HG03139 (cell line): ENCODE data around the gene PITPNC1.

ENCODE experiments used
- ATAC-seq: cut with Tn5 transposase; IDR thresholded peaks from one replicate; pipeline ENCODE4 v1.9.1; 2021; ENCODE audit not compliant: unreplicated experiment

Gene PITPNC1

DNA sequence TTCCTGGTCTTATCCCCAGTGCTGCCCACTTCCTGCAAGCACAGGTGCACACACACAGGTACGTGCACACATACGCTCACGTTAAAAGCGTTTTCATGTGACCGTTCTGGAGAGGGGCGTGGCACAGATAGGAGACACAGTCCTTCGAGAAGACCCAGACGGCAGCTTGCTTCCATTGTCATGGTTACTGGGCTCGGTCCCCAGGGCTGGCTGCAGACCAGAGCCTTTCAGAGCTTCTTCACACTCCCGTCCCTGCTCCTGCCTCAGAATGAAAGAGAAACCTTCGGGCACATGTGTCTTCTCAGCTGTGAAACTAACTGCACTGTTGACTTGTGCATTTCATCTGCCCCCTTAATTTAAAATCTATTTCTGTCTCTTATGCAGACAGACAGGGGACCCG, 154.2 kb downstream of the PITPNC1 start:
- ATAC-seq: peak; percentile 80

DNA sequence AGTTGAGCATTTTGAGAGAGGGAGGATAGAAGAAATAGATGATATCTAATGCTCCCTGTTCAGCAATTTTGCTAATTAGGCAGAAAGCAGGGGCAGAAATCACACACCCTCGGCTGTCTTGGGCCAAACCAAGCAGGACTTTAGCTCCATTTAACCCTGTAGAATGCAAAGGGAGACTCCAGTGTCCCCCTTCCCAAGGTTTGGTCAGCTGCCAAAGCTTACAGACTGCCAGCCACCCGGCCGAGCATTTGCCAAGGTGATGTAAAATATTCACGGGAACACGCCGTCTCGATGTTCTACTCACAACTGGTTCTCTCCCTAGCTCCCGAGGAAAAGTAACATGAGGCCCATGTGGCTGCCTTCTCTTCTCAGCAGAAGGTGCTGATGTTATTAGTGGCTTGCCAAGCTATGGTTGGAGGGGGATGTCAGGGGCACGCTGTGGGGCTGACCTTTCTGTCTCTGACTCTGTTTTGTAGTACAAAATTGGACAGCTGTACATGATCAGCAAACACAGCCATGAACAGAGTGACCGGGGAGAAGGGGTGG, 155.3 kb downstream of the PITPNC1 start:
- ATAC-seq: no peak

DNA sequence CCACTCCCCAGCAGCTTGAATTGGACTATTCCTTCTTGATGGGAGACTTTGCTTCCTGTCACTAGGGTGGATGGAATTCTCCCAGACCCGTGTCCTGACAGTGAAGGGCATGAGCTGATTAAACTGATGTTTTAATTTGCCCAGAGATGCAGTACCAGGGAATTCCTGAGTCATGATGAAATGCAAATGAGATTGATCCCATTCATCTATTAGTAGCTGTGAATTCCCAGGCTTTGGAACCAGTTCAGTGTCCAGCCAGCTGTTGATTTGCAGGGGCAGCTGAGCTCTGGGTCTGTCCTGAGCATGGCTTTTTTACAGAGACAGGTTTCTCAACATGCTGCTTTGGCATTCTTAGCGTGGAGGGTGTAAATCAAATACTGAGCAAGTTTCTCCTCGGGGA, 157.9 kb downstream of the PITPNC1 start:
- ATAC-seq: no peak

DNA sequence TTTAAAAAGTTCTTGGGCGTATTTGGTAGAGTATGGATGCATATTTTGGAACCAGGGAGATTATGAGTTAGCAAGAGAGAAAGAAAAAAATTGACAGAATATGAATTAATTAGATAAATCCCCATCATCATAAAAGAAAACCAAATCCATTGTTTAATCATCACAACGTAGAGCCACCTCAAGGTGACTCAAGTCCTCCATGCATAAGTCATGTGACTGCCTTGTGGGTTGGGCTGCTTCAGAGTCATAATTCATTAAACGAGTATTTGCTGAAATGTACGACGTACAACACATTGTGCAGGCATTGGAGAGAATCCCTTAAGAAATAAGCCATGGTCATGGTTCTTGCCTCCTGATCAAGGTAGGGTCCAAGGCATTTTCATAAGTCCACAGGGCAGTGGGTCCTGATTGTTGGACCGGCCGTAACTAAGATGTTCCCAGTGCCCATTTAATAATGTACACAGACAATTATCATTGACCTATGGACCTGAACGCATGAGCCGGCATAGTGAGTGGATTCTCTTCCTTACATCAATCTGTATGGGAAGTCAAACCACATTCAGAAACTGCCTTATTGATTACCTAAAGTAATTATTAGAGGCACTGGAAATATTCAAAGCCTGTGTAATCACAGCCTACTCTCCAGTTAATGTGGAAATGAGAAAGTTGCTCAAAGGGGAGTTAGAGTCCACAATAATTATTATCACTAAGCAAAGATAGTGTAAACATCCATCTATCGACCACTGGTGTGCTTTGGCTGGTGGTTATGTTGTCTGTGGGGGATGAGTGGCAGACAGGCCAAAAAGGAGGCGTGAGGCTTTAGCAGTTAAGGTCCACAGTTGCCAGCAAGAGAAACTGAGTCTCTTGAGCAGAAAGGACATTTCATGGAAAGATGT, 165.4 kb downstream of the PITPNC1 start:
- ATAC-seq: no peak

DNA sequence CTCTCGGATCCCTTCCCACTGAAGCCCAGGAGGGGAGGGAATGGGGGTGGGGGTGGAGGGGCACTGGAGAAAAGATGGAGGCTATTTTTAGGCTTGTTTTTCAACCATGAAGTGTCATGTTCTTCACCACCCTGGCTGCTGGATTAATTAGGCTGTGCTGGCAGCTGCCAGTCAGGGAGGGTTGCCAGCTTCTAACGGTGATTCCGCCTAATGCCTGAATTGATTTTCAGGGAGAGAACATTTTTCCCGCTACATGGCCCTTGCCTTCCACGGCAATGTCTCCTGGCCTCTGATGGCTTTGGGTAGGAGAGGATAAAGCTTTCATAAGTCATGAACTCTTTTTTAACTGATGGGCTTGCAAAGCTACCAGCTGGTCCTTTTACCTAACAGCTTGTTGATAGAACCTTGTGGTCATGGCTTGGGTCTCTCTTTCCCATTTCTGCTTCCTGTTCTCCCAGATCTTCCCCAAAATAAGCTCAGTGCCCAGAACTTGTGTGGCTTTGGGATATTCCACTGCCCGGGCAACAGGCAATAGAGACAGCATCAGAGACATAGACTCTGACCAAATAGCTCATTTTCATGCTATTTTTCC, 167.4 kb downstream of the PITPNC1 start:
- no peak for ATAC-seq

DNA sequence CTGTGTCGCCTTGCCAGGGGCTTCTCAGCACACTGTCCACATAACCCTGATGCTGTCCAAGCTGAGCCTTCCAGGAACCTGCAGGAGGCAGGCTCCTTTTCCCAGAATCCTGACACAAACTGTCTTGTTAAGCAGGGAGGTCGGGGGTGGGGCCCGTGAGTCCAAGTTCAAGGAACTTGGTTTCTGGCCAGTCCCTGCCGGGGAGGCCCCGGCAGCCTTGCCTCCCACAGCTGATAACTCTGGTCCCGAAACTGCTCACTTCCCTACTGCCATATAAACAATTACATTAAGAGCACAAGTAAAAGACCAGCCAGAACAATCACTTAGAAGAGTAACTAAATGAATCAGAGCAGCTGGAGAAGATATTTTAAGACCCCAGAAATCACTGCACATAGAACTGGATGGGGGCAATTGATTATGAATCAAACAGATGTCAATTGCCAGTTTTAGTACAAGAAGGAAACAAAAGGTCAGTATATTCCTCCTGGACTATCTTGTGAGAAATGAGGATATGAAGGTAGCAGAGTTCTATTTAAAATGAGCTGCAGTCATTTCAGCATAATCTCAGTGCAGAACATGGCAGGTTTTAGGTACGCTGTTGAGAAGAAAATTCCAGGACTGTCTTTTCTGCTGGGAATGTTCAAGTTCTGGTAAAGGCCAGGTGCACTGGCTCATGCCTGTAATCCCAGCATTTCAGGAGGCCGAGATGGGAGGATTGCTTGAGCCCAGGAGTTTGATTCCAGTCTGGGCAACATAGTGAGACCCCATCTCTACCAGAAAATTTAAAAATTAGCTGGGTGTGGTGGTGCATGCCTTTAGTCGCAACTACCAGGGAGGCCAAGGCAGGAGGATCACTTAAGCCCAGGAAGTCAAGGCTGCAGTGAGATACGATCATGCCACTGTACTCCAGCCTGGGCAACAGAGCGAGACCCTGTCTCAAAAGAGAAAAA, 169.8 kb downstream of the PITPNC1 start:
- peak; percentile 81 for ATAC-seq

DNA sequence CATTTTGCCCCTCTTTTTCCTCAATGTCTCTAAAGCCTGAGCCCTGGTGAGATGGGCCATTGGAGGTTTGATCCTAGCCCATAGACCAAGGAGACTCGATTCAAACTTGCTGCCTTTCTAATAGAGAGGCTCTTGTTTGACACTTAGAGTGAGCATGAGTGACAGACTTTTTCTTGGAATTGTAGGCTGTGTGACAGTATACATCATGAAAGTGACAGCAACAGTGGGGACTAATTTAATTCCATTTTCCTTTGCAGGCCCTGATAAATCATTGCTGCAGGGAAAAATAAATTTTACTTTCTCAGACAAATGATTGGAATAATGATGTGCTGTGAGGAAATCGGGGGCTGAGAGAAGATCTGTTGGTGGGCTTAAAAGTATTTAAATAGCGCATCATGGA, 171.6 kb downstream of the PITPNC1 start:
- no peak for ATAC-seq

DNA sequence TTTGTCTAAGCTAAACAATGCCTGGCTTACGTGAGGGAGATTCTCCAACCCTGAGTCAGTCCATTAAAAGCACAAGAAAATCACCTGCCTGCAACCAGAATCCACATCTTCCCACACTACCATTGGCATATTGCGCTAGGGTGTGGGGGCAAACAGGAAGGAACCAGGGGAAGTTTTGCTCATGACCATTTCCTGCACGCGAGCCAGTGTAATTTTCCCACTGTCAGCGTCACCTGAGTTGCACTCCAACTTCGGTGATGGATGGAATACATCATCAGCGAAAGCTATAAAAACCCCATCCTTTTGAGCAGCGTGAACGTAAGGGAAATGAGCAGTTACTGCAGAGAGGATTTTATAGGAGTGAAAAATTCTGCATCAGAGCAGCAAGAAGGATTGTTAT, 172.7 kb downstream of the PITPNC1 start:
- ATAC-seq: no peak

DNA sequence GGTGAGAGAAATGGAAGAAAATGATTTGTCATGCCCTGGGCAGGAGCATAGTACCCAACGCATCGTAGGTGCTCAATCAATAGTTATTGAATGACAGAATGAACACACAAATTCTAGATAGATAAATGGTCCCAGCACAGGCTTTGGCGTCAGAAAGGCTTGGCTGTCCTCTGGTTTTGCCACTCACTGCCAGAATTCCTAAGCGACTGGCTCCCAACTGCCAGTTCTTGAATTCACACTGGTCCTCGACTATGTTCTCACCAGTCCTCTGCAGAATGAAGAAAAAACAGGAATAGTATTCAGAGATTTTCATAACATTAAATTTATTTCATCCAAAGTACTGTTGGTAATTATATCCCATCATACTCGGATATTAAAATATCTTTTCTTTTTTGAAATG, 177.6 kb downstream of the PITPNC1 start:
- ATAC-seq: no peak

DNA sequence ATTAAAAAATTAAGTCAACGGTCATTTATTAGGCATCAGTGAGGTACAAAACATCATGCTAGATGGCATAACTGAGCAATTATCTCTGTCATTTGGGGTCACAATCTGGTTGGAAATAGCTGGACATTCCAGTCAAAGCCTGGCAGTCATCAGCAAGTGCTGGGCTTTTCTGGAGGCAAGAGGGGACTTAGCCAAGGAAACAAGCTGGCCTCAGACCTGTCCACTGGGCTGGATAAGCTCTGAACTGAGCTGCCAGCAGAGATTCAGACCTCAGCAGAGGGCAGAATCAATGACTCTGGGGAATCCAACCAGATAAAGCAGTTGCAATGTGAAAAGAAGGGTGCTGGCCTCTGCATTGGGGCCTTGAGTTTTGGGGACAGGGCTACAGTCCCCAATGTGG, 178.8 kb downstream of the PITPNC1 start:
- no peak for ATAC-seq

DNA sequence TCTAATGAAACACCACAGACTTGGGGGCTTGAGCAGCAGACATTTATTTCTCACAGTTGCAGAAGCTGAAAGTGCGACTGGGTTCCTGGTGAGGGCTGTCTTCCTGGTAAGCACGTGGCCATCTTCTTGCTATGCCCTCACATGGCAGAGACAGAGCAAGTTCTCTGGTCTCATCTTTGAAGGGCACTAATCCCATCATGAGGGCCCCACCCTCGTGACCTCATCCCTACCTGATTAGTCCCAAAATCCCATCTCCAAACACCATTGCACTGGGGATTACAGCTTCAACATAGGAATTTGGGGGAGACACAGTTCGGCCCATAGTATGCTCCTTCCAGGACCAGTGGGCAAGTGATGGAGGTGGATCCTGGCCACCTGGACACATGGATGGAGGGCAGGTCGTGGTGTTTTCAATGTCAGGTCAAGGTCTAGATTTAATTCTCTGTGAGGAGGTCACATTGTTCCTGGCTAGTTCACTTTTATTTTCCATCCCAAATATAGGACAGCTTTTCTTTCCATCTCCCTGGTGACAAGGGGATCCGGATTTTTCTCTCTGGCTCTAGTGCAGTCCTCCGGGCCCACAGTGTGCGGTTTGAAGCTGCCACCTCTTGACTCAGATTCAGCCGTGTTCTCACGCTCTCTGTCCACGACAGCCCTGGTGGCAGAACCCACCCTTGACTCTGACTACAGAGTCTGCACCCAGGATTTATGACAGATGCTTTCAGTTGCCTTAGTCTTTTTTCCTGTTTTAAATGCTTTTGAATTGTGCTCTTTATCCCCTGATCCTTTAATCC, 180.2 kb downstream of the PITPNC1 start:
- ATAC-seq: no peak

DNA sequence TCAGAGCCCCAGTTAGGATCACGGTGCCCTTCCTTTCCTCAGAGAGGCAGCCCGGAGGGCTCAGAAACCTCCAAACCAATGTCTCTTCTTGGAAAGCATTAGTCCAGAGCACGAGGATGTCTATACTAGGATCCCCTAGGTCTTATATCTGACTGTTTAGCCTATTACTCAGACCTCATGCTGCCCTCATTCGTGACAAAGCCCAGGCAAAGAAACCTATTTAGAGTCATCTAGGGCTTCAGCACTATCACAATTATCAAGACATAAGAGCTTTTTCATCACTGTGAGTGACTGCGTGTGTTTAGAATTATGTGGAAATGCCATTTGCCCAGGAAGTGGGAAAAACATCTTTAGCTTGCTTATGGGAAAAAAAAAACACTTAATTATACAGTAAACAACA, 180.8 kb downstream of the PITPNC1 start:
- ATAC-seq: no peak

DNA sequence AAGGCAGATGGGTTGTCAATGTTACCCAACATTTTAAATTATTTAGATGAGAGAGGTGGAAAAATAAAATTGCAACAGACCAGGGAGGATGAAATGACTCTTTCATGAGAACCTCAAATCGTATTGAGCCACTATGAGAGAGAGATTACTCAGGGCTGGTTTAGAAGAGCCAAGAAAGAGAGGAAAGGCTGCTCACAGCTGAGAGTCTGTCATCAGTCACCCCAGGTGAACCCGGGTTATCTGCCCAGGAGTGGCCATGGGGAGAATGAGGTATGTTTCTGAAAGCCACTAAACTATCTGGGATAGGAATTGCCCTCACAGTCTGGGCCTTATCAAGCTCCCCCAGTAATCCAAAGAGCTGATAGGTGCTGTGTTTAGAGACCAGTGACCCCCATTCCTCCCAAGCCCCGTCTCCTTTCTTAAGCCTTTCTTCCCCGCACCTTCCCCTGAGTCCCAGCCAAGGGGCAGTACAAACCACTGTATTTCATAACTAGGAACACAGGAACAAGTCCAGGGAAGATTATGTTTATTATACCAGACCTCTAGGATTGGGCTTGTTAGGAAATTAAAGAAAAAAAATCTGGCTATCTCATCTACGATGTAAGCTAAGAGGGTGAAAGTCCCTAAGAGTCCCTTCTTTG, 181.8 kb downstream of the PITPNC1 start:
- no peak for ATAC-seq

DNA sequence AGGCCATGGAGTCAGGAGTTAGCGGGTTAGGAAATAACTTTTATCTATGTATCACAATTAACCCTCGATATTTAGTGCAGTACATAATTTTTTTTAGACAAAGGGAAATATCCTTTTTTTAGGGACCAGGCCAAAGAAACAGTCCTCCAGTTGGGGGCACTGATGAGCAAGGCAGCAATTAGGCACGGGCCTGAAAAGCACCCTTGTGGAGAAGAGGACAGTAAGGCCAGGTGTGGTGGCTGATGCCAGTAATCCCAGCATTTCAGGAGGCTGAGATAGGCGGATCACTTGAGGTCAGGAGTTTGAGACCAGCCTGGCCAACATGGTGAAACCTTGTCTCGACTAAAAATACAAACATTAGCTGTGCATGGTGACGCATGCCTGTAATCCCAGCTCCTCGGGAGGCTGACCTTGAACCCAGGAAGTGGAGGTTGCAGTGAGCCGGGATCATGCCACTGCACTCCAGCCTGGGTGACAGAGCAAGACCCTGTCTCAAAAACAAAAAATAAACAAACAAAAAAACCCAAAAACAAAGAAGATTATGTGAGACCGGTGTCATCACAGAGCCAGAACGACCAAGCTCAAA, 182.4 kb downstream of the PITPNC1 start:
- no peak for ATAC-seq

DNA sequence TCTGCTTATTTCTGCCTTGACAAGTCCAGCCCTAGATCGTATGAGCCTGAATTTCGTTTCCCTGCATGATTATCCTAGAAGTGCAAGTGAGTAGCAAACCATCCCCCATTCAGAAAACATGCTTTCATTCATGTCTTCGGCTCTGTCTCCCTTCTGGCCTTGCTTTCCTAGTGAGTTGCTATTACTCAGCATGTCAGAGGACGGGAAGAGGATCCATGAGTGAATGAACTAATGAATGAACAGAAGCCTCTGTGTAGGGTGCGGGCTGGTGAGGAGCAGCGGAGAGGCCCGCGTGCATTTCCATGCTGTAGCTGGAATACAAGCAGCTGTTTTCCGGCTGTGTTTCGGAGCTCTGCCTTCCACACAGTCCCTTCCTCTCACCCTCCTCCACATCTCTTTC, 184.9 kb downstream of the PITPNC1 start:
- ATAC-seq: no peak

DNA sequence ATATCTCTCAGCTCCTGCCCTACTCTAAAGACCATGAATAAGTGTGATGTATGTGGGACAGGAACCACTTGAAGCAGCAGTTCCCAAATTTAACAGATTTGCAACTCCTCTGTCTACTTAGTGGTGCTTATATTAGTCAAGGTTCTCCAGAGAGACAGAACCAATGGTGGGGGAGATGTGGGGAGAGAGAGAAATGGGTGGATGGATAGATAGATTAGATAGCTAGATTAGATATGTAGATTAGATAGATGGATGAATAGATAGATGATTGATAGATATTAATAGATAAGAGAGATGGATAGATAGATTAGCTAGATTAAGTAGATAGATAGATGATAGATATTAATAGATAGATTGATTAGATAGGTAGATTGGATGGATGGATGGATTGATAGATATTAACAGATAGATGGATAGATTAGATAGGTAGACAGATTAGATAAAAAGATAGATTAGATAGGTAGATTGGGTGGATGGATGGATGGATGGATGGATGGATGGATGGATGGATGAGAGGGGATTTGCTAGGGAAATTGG, 186.7 kb downstream of the PITPNC1 start:
- no peak for ATAC-seq

DNA sequence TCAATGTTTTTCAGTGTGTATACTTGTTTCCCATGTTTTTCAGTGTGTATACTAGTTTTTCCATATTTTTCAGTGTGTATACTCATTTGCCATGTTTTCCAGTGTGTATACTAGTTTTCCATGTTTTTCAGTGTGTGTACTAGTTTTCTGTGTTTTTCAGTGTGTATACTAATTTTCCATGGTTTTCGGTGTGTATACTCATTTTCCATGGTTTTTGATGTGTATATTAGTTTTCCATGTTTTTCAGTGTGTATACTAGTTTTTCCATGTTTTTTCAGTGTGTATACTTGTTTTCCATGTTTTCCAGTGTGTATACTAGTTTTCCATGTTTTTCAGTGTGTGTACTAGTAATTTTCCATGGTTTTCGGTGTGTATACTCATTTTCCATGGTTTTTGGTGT, 188.0 kb downstream of the PITPNC1 start:
- ATAC-seq: no peak

DNA sequence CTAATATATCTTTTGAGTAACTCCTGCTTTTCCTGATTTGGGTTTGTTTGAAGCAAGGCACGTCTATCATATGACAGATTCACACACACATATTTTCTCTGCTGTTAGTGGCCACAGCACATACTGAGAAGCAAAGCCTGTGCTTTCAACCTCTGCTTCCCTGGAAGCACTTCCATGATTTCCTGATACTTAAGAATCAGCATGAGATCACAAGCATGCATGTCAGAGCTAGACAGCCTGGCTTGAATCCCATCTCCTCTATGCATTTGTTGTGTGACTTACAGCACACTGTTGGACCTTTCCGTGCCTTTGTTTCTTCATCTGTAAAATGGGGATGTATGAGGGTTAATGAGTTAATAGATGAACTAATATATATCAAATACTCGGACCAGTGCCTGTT, 189.6 kb downstream of the PITPNC1 start:
- no peak for ATAC-seq

DNA sequence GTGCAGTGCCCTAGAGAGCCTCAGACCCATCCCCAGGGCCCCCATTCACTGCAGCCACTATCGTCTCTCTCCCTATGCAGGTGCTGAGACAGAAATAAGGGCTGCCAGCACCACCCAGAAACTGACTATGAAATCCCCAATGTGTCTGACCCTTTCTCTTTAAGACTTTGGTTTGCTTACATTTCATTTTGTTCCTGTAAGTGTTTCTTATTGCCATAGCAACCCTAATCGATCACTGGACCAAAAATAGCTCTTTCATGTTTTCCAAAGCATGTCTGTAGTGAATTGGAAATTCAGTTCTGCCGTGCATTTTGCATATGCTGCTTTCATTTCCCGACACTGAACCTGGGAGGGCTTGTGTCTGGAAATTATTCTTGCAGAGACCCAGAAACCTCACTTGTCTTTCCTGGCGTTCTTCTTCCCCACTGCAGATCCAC, 192.0 kb downstream of the PITPNC1 start:
- no peak for ATAC-seq
